CD4-positive, alpha-beta T cell (primary cell): Measurements from ENCODE around the gene SLIT1. TPM values are rescaled to one million over a fixed set of nuclear protein-coding genes. Genes with fewer than 3 reads are reported as not detected.

Experiments used
- ATAC-seq: fragments of 200-7000 bp; cut with Tn5 transposase; one replicate; pipeline ENCODE4 v1.10.0; 2022; ENCODE audit warnings: mild to moderate bottlenecking; ENCODE audit not compliant: poor library complexity
- CTCF ChIA-PET: fragments of 350-600 bp; sonication (Branson Sonifier 250); formaldehyde crosslinking; loops from one replicate; lab custom pipeline; 2021; ENCODE audit warnings: antibody characterized with exemption, inconsistent platforms; lab: Charles Lee
- POLR2A ChIA-PET: fragments of 350-600 bp; sonication (Branson Sonifier 250); formaldehyde crosslinking; loops from one replicate; lab custom pipeline; 2021; ENCODE audit warnings: antibody characterized with exemption, inconsistent platforms; lab: Charles Lee
- DNase-seq, 14 experiments: peaks; one replicate each; pipeline ENCODE4 v3.0.0-alpha.2; 2013 to 2020; ENCODE audit warnings: mixed read lengths in 2 of 14
- H3K27ac ChIP-seq, 2 donors: one replicate each; pipeline versions ENCODE4 v1.5.1 to v1.7.0; 2013; ENCODE audit warnings: low read length in 2 of 2, low read depth in 1 of 2, mild to moderate bottlenecking in 1 of 2
- H3K27me3 ChIP-seq, 2 experiments: 1 replicate in 1 of 2; 2 replicates in 1 of 2; pipeline versions ENCODE4 v1.6.1 to v1.7.0; 2013; ENCODE audit warnings: low read length in 2 of 2, control low read depth in 1 of 2, mild to moderate bottlenecking in 1 of 2, moderate library complexity in 1 of 2; ENCODE audit not compliant: insufficient read depth in 2 of 2, control insufficient read depth in 1 of 2
- H3K36me3 ChIP-seq: one replicate; pipeline ENCODE4 v1.6.1; 2013; ENCODE audit warnings: low read length, control low read depth; ENCODE audit not compliant: insufficient read depth
- H3K4me1 ChIP-seq: one replicate; pipeline ENCODE4 v1.6.1; 2013; ENCODE audit warnings: low read length, control low read depth; ENCODE audit not compliant: insufficient read depth
- H3K4me3 ChIP-seq: one replicate; pipeline ENCODE4 v1.5.1; 2013; ENCODE audit warnings: mild to moderate bottlenecking, low read length, moderate library complexity
- H3K9me3 ChIP-seq, 2 experiments: 1 replicate in 1 of 2; 2 replicates in 1 of 2; pipeline versions ENCODE4 v1.6.1 to v1.7.0; 2013; ENCODE audit warnings: low read length in 2 of 2, mild to moderate bottlenecking in 2 of 2, control low read depth in 1 of 2, moderate library complexity in 1 of 2; ENCODE audit not compliant: control insufficient read depth in 1 of 2, insufficient read depth in 1 of 2
- H3K27ac Mint-ChIP-seq: one replicate; pipeline ENCODE4 v1.8.0; 2020; ENCODE audit warnings: mixed read lengths
- H3K27me3 Mint-ChIP-seq: one replicate; pipeline ENCODE4 v1.8.0; 2021; ENCODE audit warnings: mixed read lengths
- H3K36me3 Mint-ChIP-seq: one replicate; pipeline ENCODE4 v1.8.0; 2021; ENCODE audit warnings: low read depth, mixed read lengths
- H3K4me1 Mint-ChIP-seq: one replicate; pipeline ENCODE4 v1.8.0; 2021; ENCODE audit warnings: low read depth, mixed read lengths
- H3K4me3 Mint-ChIP-seq: one replicate; pipeline ENCODE4 v1.8.0; 2020; ENCODE audit warnings: mild to moderate bottlenecking, mixed read lengths
- H3K9me3 Mint-ChIP-seq: one replicate; pipeline ENCODE4 v1.8.0; 2020; ENCODE audit warnings: mixed read lengths
- intact Hi-C, 2 experiments: fragments of 100-400 bp; cut with DNase I in 1 of 2; cut with micrococcal nuclease in 1 of 2; formaldehyde crosslinking; loops; one replicate each; pipeline versions ENCODE4 v1.15.1 to v1.9.0; 2023 to 2025; cut with DNase I, micrococcal nuclease
- total RNA-seq, 174 experiments: library from RNA in 2 of 174; stranded (reverse) in 2 of 174; gene quantifications; one replicate each; pipeline ENCODE4 v1.2.3 and lab custom pipeline; 2021 to 2026
- TF ChIP-seq, protein P1 (sequence below): fragments of 200-600 bp; IDR thresholded peaks from one replicate; pipeline ENCODE4 v1.8.0; 2022; ENCODE audit warnings: antibody characterized with exemption, mild to moderate bottlenecking

Gene SLIT1
- total RNA-seq, 2 experiments from 2014 or later: 0.30 to 0.39 TPM

- ATAC-seq: no peak
- Histone ChIP-seq H3K27me3 (peaks cover 0 to 3% of the 10 kb centered on the region in 2 experiments), H3K4me3 (no peak overlapping the region), H3K36me3 (no peaks in the 10 kb centered on the region), H3K27ac (no peak overlapping the region), H3K9me3 (peaks cover 17 to 31% of the 10 kb centered on the region in 2 experiments), H3K4me1 (no peaks in the 10 kb centered on the region)
- no peak overlapping the region for H3K27ac Mint-ChIP-seq
- TF ChIP-seq, protein P1, sequence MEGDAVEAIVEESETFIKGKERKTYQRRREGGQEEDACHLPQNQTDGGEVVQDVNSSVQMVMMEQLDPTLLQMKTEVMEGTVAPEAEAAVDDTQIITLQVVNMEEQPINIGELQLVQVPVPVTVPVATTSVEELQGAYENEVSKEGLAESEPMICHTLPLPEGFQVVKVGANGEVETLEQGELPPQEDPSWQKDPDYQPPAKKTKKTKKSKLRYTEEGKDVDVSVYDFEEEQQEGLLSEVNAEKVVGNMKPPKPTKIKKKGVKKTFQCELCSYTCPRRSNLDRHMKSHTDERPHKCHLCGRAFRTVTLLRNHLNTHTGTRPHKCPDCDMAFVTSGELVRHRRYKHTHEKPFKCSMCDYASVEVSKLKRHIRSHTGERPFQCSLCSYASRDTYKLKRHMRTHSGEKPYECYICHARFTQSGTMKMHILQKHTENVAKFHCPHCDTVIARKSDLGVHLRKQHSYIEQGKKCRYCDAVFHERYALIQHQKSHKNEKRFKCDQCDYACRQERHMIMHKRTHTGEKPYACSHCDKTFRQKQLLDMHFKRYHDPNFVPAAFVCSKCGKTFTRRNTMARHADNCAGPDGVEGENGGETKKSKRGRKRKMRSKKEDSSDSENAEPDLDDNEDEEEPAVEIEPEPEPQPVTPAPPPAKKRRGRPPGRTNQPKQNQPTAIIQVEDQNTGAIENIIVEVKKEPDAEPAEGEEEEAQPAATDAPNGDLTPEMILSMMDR: no peak
- no peaks in the 10 kb centered on the region for H3K4me1 Mint-ChIP-seq
- no peak for DNase-seq
- H3K27me3 Mint-ChIP-seq: peaks cover 4% of the 10 kb centered on the region
- ChIA-PET CTCF (no interaction called here), POLR2A (no interaction called here)
- H3K36me3 Mint-ChIP-seq: peaks cover 19% of the 10 kb centered on the region
- intact Hi-C loops: no loop called here
- peaks cover 13% of the 10 kb centered on the region for H3K9me3 Mint-ChIP-seq
- H3K4me3 Mint-ChIP-seq: no peak overlapping the region
Observed at GRCh38 chr10:97005349-97005748, 180.4 kb downstream of the SLIT1 start.

- TF ChIP-seq, protein P1: no peak
- Histone ChIP-seq H3K36me3 (no peaks in the 10 kb centered on the region), H3K4me1 (no peaks in the 10 kb centered on the region), H3K9me3 (peaks cover 17 to 31% of the 10 kb centered on the region in 2 experiments), H3K27me3 (peaks cover 0 to 3% of the 10 kb centered on the region in 2 experiments), H3K4me3 (no peak overlapping the region), H3K27ac (no peak overlapping the region)
- ChIA-PET POLR2A (no interaction called here), CTCF (no interaction called here)
- H3K27ac Mint-ChIP-seq: no peak overlapping the region
- H3K4me1 Mint-ChIP-seq: no peaks in the 10 kb centered on the region
- H3K4me3 Mint-ChIP-seq: no peak overlapping the region
- no peak for DNase-seq
- no peak for ATAC-seq
- peaks cover 4% of the 10 kb centered on the region for H3K27me3 Mint-ChIP-seq
- H3K36me3 Mint-ChIP-seq: peaks cover 19% of the 10 kb centered on the region
- H3K9me3 Mint-ChIP-seq: peaks cover 13% of the 10 kb centered on the region
- intact Hi-C loops: no loop called here
Observed at GRCh38 chr10:97004591-97004990, 181.2 kb downstream of the SLIT1 start.

DNA sequence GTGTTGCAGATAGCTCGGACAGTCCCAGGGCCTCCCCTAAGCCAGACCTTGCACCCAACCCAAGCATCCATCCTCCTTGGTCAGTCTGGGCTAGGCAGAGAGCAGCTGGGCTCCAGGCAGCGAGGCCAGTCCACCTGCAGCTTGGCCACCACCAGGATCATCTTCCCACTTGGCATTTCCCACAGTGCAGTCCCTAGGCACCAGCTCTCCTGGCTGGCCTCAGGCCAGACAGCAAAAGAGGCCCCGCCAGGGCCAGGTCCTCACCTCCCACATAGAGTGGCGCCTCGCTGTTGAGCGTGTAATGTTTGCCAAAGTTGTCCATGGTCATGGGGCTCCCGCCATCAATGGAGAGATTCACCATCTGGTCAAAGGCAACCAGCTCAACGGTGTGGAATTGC, 182.0 kb downstream of the SLIT1 start:
- peaks cover 19% of the 10 kb centered on the region for H3K36me3 Mint-ChIP-seq
- TF ChIP-seq, protein P1: no peak
- POLR2A ChIA-PET: no interaction called here
- peaks cover 13% of the 10 kb centered on the region for H3K9me3 Mint-ChIP-seq
- Histone ChIP-seq H3K27ac (no peak overlapping the region), H3K4me1 (no peaks in the 10 kb centered on the region), H3K36me3 (no peaks in the 10 kb centered on the region), H3K9me3 (peaks cover 17 to 28% of the 10 kb centered on the region in 2 experiments), H3K4me3 (no peak overlapping the region), H3K27me3 (peaks cover 0 to 3% of the 10 kb centered on the region in 2 experiments)
- peaks cover 4% of the 10 kb centered on the region for H3K27me3 Mint-ChIP-seq
- H3K27ac Mint-ChIP-seq: no peak overlapping the region
- no peaks in the 10 kb centered on the region for H3K4me1 Mint-ChIP-seq
- ATAC-seq (no peak), DNase-seq (no peak)
- CTCF ChIA-PET: no interaction called here
- H3K4me3 Mint-ChIP-seq: no peak overlapping the region
- intact Hi-C loops: no loop called here
